Lung microvascular endothelial cell (primary cell): ENCODE results near the gene PTPRT. TPM values are rescaled to one million over a fixed set of nuclear protein-coding genes. Genes with fewer than 3 reads are reported as not detected.

Experiments used
- DNase-seq, 2 donors: peaks; one replicate each; pipeline versions ENCODE4 v3.0.0 to v3.0.0-alpha.2; 2010; ENCODE audit warnings: low read depth in 2 of 2
- total RNA-seq: library from RNA; depleted of rRNA; stranded (reverse); fragments of >200 nt; gene quantifications from 2 replicates; pipeline ENCODE4 v1.2.1, GENCODE V29; 2014

PTPRT gene
- total RNA-seq, 1 donor from 2014 or later, result not detected

- no peak for DNase-seq
Observed at GRCh38 chr20:42844751-42845150, 345.0 kb downstream of the PTPRT start.

DNA sequence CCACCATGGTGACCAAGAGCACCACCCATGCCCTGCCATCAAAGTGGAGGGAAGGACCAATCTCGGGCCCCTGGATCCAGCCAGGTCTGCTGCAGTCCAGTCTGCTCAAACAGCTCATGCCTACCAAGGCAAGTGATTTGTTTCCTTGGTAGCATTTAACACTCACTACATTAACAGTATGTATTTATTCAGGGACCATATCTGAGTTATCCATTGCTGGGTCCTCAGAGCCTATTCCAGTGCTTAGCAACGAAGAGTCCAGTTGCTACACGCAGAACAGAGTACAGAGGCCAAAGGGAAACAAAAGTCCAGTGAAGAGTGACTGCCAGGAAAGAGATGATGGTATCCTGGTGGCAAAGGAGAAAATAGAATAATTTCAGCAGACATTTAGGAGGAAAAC lies 352.2 kb downstream of the PTPRT start:
- DNase-seq, result no peak

GRCh38 chr20:42836339-42836738 lies 353.4 kb downstream of the PTPRT start:
- DNase-seq, result no peak

GRCh38 chr20:42807876-42808275 lies 381.8 kb downstream of the PTPRT start:
- DNase-seq, result no peak

- DNase-seq, result no peak
Observed at GRCh38 chr20:42795111-42795695, 394.5 kb downstream of the PTPRT start.

DNA sequence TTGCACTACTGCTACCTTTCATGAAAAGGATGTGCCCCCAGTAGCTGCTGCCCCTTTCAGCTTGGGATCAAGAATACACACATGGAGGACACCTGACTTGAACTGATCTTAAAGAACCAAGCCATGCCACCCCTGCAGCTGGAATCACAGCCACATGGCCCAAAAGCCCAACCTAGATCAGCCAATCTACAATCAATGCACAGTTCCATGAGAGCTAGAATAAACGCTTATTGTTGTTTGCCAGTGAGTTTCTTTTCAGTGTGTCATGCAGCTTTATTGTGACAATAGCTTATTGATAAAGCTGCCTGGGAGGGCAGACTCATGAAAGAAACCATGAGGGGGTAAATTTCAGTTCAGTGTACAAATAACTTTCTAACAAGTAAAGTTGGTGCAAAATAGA lies 397.7 kb downstream of the PTPRT start:
- no peak for DNase-seq

- no peak for DNase-seq
Observed at GRCh38 chr20:42790111-42790510, 399.6 kb downstream of the PTPRT start.

- no peak for DNase-seq
Observed at GRCh38 chr20:42788707-42789106, 401.0 kb downstream of the PTPRT start.

GRCh38 chr20:42785041-42785440 lies 404.7 kb downstream of the PTPRT start:
- DNase-seq, result no peak

DNA sequence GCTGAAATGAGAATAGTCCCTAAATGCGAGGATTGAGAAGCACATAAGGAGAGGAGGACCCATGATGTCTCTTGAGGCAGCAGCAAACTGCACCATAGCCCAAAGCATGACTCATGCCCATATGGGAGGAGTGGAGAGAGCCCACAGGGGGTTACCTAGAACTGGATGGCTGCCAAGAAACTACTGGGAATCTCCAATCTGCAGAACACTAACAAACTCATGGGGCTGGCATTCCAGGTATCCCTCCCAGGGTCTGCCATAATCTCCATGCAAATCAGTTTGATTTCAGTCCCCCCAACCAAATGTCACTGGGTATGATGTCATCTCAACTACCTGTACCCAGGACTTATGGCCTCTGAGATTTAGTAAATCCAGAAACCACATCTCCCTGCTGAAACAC lies 410.5 kb downstream of the PTPRT start:
- DNase-seq, result no peak

DNA sequence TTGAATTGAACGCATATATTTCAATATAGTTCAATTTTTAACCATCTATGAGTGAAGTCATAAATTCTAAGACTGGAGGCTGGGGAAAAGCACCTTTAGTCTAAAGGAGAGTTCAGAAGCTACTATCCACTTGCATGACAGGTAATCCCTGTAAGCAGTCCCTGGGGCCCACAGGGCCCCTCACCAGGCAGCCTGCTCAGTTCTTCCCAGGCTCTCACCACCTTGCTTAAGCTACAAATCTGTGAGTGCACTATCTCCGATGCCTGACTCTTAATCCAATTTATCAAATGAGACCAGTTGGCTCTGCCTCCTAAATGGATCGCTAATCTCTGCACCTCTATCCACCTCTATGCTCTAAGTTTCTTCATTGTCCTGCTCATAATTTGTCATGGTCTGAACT lies 413.8 kb downstream of the PTPRT start:
- DNase-seq, result no peak

- DNase-seq, result no peak
Observed at GRCh38 chr20:42775037-42775436, 414.7 kb downstream of the PTPRT start.

- DNase-seq, result no peak
Observed at GRCh38 chr20:42763015-42763414, 426.7 kb downstream of the PTPRT start.

GRCh38 chr20:42756991-42757390 lies 432.7 kb downstream of the PTPRT start:
- no peak for DNase-seq

GRCh38 chr20:42754706-42755105 lies 435.0 kb downstream of the PTPRT start:
- no peak for DNase-seq

- no peak for DNase-seq
Observed at GRCh38 chr20:42752620-42753019, 437.1 kb downstream of the PTPRT start.

GRCh38 chr20:42749556-42749955 lies 440.1 kb downstream of the PTPRT start:
- DNase-seq, result no peak

DNA sequence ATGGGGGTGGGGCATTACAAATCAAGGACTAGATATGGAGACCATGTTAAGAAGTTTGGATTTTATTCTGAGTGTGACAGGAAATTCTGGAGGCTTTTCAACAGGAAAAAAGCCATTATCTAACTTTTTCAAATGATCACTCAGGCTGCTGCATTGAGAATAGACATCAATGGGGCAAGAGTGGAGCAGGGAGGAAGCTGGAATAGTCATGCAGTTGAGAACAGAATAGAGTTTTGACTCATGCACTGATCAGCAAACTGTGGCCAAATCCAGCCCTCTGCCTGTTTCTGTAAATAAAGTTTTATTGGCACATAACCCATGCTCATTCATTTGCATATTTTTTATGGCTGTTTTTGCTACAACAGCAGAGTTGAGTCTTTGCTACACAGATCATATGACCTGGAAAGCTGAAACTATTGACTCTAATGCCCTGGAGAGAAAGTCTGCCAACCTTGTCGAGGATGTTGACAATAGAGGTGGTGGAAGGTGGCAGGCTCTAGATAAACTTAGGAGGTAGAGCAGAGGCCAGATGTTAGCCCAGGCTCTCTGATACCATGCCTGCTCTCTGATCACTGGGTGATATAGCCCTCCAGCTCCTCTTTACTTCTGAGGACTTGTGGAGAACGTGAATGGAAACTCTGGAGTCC lies 441.8 kb downstream of the PTPRT start:
- no peak for DNase-seq

DNA sequence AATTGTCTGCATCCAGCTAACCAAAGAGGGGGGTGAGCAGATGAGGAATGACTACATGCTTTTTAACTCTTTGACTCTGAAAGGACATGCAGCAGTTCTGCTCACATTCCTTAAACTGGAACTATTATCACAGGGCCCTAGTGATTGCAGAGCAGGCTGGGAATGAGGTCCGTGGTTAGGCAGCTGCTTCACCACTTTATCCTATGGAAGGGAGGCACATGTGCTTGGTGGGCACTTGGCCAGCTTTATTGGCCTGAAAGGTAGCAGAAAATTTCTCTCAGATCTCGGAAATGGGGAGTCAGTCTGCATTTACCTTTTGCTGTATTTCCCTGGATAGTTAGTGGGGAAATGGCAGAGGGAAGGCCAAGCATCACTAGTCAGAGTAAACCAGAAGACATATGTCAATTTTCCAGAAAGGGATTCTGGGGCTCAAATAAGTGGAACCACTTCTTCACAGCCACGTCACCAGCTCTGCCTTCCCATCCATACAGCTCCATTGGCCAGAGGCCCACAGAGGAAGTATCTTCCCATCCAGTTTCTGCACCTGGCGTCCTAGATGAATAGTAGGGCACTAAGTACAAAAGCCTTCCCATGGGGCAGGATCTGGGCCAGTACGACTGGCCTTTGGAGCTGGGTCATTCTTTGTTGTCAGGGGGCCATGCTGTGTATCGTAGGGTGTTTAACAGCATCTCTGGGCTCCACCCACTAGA lies 444.8 kb downstream of the PTPRT start:
- no peak for DNase-seq

GRCh38 chr20:42742926-42743325 lies 446.8 kb downstream of the PTPRT start:
- no peak for DNase-seq

- DNase-seq, result no peak
Observed at GRCh38 chr20:42741906-42742305, 447.8 kb downstream of the PTPRT start.

DNA sequence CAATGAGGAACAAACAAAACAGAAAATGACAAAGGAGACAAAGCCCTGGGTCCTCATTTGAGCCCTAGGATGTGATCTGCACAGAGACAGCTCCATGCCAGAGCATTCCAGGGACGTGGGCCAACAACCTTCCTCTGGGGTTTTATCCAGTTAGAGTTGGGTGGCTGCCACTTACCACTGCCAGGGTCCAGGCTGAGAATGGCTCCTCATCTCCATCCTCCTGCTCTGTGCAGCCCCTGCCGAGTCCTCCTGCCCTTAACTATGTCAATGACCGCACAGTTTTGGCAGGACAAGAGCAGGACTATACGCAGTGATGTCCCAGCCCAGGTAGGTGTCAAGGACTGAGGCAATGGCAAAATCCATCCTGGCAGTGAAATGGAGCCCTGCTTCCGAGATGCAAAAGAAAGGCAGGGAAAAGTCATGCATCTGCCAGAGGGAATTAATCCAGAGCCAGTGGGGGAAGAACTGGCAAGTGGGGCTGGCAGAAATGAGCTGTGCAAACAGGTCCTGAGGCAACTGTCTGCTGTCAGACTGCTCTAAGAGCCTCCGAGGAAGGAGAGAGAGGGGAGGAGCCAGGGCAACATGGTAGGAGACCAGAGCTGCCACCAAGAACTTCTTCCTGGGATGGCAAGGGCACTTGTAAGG lies 449.4 kb downstream of the PTPRT start:
- no peak for DNase-seq

DNA sequence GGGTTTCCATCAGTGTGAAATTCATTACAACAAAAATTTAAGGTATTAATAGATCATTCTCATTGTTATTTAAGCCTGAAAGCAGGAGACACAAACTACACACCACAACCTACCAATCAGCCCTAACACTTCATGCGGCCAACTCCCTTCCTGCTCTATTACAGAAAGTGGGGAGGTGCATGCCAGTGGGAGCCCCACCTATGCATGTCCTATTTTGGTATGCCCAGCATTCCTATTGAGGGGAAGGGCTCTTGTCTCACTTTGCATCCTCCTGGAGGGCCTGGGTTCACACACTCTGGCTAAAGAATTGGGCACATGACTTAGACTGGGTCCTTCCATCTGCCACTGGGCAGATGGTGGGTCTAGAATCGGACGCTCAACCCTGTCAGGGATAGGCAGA lies 450.0 kb downstream of the PTPRT start:
- no peak for DNase-seq
